ENCODE results near the gene TIRAP.

The TIRAP gene

GRCh38 chr11:126333142-126333541 lies 50.2 kb downstream of the TIRAP start:
- H3K4me1 ChIP-seq (ENCODE audit: control insufficient read depth, insufficient read depth, low read length), result peaks cover 2% of the 10 kb centered on the region; the same call in 1 of the 2 replicates
- WGBS (ENCODE audit: insufficient coverage, insufficient read length), result no CpG with 5 or more reads among the region's 7 CpGs
- 0 out of 2 replicates have a peak, but pooled peaks cover 3% of the 10 kb centered on the region for H3K36me3 ChIP-seq (ENCODE audit: control insufficient read depth, insufficient read depth, low read length)
- no peak overlapping the region for H3K4me3 ChIP-seq (ENCODE audit: low read length)
- no peaks in the 10 kb centered on the region for H3K27me3 ChIP-seq (ENCODE audit: control insufficient read depth, insufficient read depth, low read length)
- no peaks in the 10 kb centered on the region for H3K9me3 ChIP-seq (ENCODE audit: control insufficient read depth, insufficient read depth, low read length)
- no peak for DNase-seq (ENCODE audit: low read depth, low spot score)
- no peak overlapping the region for H3K27ac ChIP-seq (ENCODE audit: low read length)

- no peaks in the 10 kb centered on the region for H3K9me3 ChIP-seq (ENCODE audit: control insufficient read depth, insufficient read depth, low read length)
- H3K27ac ChIP-seq (ENCODE audit: low read length), result no peak overlapping the region
- H3K4me1 ChIP-seq (ENCODE audit: control insufficient read depth, insufficient read depth, low read length), result peaks cover 2% of the 10 kb centered on the region; the same call in 1 of the 2 replicates
- no peaks in the 10 kb centered on the region for H3K27me3 ChIP-seq (ENCODE audit: control insufficient read depth, insufficient read depth, low read length)
- no peak overlapping the region for H3K4me3 ChIP-seq (ENCODE audit: low read length)
- WGBS (ENCODE audit: insufficient coverage, insufficient read length), result no CpG with 5 or more reads among the region's 6 CpGs
- H3K36me3 ChIP-seq (ENCODE audit: control insufficient read depth, insufficient read depth, low read length), result 0 out of 2 replicates have a peak, but pooled peaks cover 3% of the 10 kb centered on the region
- no peak for DNase-seq (ENCODE audit: low read depth, low spot score)
Measured at GRCh38 chr11:126334659-126335462, 52.0 kb downstream of the TIRAP start.

- Histone ChIP-seq H3K9me3 (ENCODE audit: control insufficient read depth, insufficient read depth, low read length) (no peaks in the 10 kb centered on the region), H3K4me1 (ENCODE audit: control insufficient read depth, insufficient read depth, low read length) (peaks cover 2% of the 10 kb centered on the region; the same call in 1 of the 2 replicates), H3K27me3 (ENCODE audit: control insufficient read depth, insufficient read depth, low read length) (no peaks in the 10 kb centered on the region), H3K4me3 (ENCODE audit: low read length) (no peak overlapping the region), H3K36me3 (ENCODE audit: control insufficient read depth, insufficient read depth, low read length) (0 out of 2 replicates have a peak, but pooled peaks cover 3% of the 10 kb centered on the region), H3K27ac (ENCODE audit: low read length) (no peak overlapping the region)
- DNase-seq (ENCODE audit: low read depth, low spot score), result no peak
- WGBS (ENCODE audit: insufficient coverage, insufficient read length), result no CpG with 5 or more reads among the region's 5 CpGs
Measured at GRCh38 chr11:126335463-126335760, 52.5 kb downstream of the TIRAP start.

- WGBS (ENCODE audit: insufficient coverage, insufficient read length), result no CpG with 5 or more reads among the region's 8 CpGs
- 0 out of 2 replicates have a peak, but pooled peaks cover 3% of the 10 kb centered on the region for H3K36me3 ChIP-seq (ENCODE audit: control insufficient read depth, insufficient read depth, low read length)
- no peak overlapping the region for H3K27ac ChIP-seq (ENCODE audit: low read length)
- no peak for DNase-seq (ENCODE audit: low read depth, low spot score)
- peaks cover 2% of the 10 kb centered on the region; the same call in 1 of the 2 replicates for H3K4me1 ChIP-seq (ENCODE audit: control insufficient read depth, insufficient read depth, low read length)
- H3K9me3 ChIP-seq (ENCODE audit: control insufficient read depth, insufficient read depth, low read length), result no peaks in the 10 kb centered on the region
- no peak overlapping the region for H3K4me3 ChIP-seq (ENCODE audit: low read length)
- no peaks in the 10 kb centered on the region for H3K27me3 ChIP-seq (ENCODE audit: control insufficient read depth, insufficient read depth, low read length)
Measured at GRCh38 chr11:126336138-126336541, 53.2 kb downstream of the TIRAP start.

GRCh38 chr11:126336671-126337101 lies 53.8 kb downstream of the TIRAP start:
- WGBS (ENCODE audit: insufficient coverage, insufficient read length), result no CpG with 5 or more reads among the region's 9 CpGs
- Histone ChIP-seq H3K36me3 (ENCODE audit: control insufficient read depth, insufficient read depth, low read length) (no peaks in the 10 kb centered on the region), H3K9me3 (ENCODE audit: control insufficient read depth, insufficient read depth, low read length) (no peaks in the 10 kb centered on the region), H3K27ac (ENCODE audit: low read length) (no peak overlapping the region), H3K27me3 (ENCODE audit: control insufficient read depth, insufficient read depth, low read length) (no peaks in the 10 kb centered on the region), H3K4me1 (ENCODE audit: control insufficient read depth, insufficient read depth, low read length) (peaks cover 2% of the 10 kb centered on the region; the same call in 1 of the 2 replicates), H3K4me3 (ENCODE audit: low read length) (no peak overlapping the region)
- DNase-seq (ENCODE audit: low read depth, low spot score), result no peak

- H3K9me3 ChIP-seq (ENCODE audit: control insufficient read depth, insufficient read depth, low read length), result no peaks in the 10 kb centered on the region
Measured at GRCh38 chr11:126337126-126337473, 54.2 kb downstream of the TIRAP start.

GRCh38 chr11:126337474-126338241 lies 54.8 kb downstream of the TIRAP start:
- no CpG with 5 or more reads among the region's 15 CpGs for WGBS (ENCODE audit: insufficient coverage, insufficient read length)
- Histone ChIP-seq H3K4me1 (ENCODE audit: control insufficient read depth, insufficient read depth, low read length) (peaks cover 2% of the 10 kb centered on the region; the same call in 1 of the 2 replicates), H3K27ac (ENCODE audit: low read length) (no peak overlapping the region), H3K36me3 (ENCODE audit: control insufficient read depth, insufficient read depth, low read length) (no peaks in the 10 kb centered on the region), H3K9me3 (ENCODE audit: control insufficient read depth, insufficient read depth, low read length) (no peaks in the 10 kb centered on the region), H3K27me3 (ENCODE audit: control insufficient read depth, insufficient read depth, low read length) (no peaks in the 10 kb centered on the region), H3K4me3 (ENCODE audit: low read length) (no peak overlapping the region)
- no peak for DNase-seq (ENCODE audit: low read depth, low spot score)

More at GRCh38 chr11:126337126-126337473, 54.2 kb downstream of the TIRAP start:
- no peak overlapping the region for H3K4me3 ChIP-seq (ENCODE audit: low read length)
- no CpG with 5 or more reads among the region's 4 CpGs for WGBS (ENCODE audit: insufficient coverage, insufficient read length)
- no peaks in the 10 kb centered on the region for H3K36me3 ChIP-seq (ENCODE audit: control insufficient read depth, insufficient read depth, low read length)
- H3K27me3 ChIP-seq (ENCODE audit: control insufficient read depth, insufficient read depth, low read length), result no peaks in the 10 kb centered on the region
- DNase-seq (ENCODE audit: low read depth, low spot score), result no peak
- H3K27ac ChIP-seq (ENCODE audit: low read length), result no peak overlapping the region
- H3K4me1 ChIP-seq (ENCODE audit: control insufficient read depth, insufficient read depth, low read length), result peaks cover 2% of the 10 kb centered on the region; the same call in 1 of the 2 replicates

- Histone ChIP-seq H3K4me1 (ENCODE audit: control insufficient read depth, insufficient read depth, low read length) (peaks cover 2% of the 10 kb centered on the region; the same call in 1 of the 2 replicates), H3K36me3 (ENCODE audit: control insufficient read depth, insufficient read depth, low read length) (peaks cover 2% of the 10 kb centered on the region; the same call in 1 of the 2 replicates), H3K27ac (ENCODE audit: low read length) (no peak overlapping the region), H3K9me3 (ENCODE audit: control insufficient read depth, insufficient read depth, low read length) (no peaks in the 10 kb centered on the region), H3K4me3 (ENCODE audit: low read length) (no peak overlapping the region), H3K27me3 (ENCODE audit: control insufficient read depth, insufficient read depth, low read length) (no peaks in the 10 kb centered on the region)
- WGBS (ENCODE audit: insufficient coverage, insufficient read length), result no CpG with 5 or more reads among the region's 7 CpGs
- DNase-seq (ENCODE audit: low read depth, low spot score), result no peak
Measured at GRCh38 chr11:126338346-126339055, 55.6 kb downstream of the TIRAP start.

- peaks cover 2% of the 10 kb centered on the region; the same call in 1 of the 2 replicates for H3K4me1 ChIP-seq (ENCODE audit: control insufficient read depth, insufficient read depth, low read length)
- no peak overlapping the region for H3K4me3 ChIP-seq (ENCODE audit: low read length)
- no peaks in the 10 kb centered on the region for H3K9me3 ChIP-seq (ENCODE audit: control insufficient read depth, insufficient read depth, low read length)
- no peak overlapping the region for H3K27ac ChIP-seq (ENCODE audit: low read length)
- no peak for DNase-seq (ENCODE audit: low read depth, low spot score)
- no CpG with 5 or more reads among the region's 15 CpGs for WGBS (ENCODE audit: insufficient coverage, insufficient read length)
- H3K27me3 ChIP-seq (ENCODE audit: control insufficient read depth, insufficient read depth, low read length), result no peaks in the 10 kb centered on the region
- peaks cover 4% of the 10 kb centered on the region; the same call in 1 of the 2 replicates for H3K36me3 ChIP-seq (ENCODE audit: control insufficient read depth, insufficient read depth, low read length)
Measured at GRCh38 chr11:126339073-126339862, 56.4 kb downstream of the TIRAP start.

Data from iPS DF 6.9 (cell line).